Lung (tissue), 12 donors: ENCODE results near the gene HAAO. TPM values are rescaled to one million over a fixed set of nuclear protein-coding genes. Genes with fewer than 3 reads are reported as not detected.

Experiments
- ATAC-seq: fragments of 200-7000 bp; cut with Tn5 transposase; one replicate; pipeline ENCODE4 v1.9.1; 2020; ENCODE audit warnings: moderate number of reproducible peaks; ENCODE audit not compliant: insufficient read depth, low FRiP score
- DNase-seq, 3 donors: peaks; one replicate each; pipeline ENCODE4 v3.0.0-alpha.2; 2013 to 2017
- H3K27ac ChIP-seq, 2 donors: one replicate each; pipeline ENCODE4 v1.5.1; 2013; ENCODE audit warnings: mild to moderate bottlenecking in 2 of 2, moderate library complexity in 2 of 2, control low read depth in 1 of 2, inconsistent platforms in 1 of 2, low read depth in 1 of 2, low read length in 1 of 2
- H3K27me3 ChIP-seq, 3 donors: one replicate each; pipeline ENCODE4 v1.5.1; 2013; ENCODE audit warnings: low read length in 2 of 3; ENCODE audit not compliant: control insufficient read depth in 3 of 3, insufficient read depth in 3 of 3
- H3K36me3 ChIP-seq, 4 donors: one replicate each; pipeline ENCODE4 v1.5.1; 2013; ENCODE audit warnings: low read length in 4 of 4, mild to moderate bottlenecking in 1 of 4, moderate library complexity in 1 of 4; ENCODE audit not compliant: control insufficient read depth in 4 of 4, insufficient read depth in 4 of 4
- H3K4me1 ChIP-seq, 5 donors: one replicate each; pipeline ENCODE4 v1.5.1; 2013; ENCODE audit warnings: low read length in 5 of 5, mild to moderate bottlenecking in 2 of 5, moderate library complexity in 1 of 5; ENCODE audit not compliant: control insufficient read depth in 5 of 5, insufficient read depth in 5 of 5
- H3K4me3 ChIP-seq: one replicate; pipeline ENCODE4 v1.5.1; 2013; ENCODE audit warnings: mild to moderate bottlenecking, control low read depth, moderate library complexity
- H3K9ac ChIP-seq, 2 donors: one replicate each; pipeline ENCODE4 v1.5.1; 2013; ENCODE audit warnings: low read length in 2 of 2, control low read depth in 1 of 2; ENCODE audit not compliant: insufficient read depth in 1 of 2
- H3K9me3 ChIP-seq, 4 donors: one replicate each; pipeline ENCODE4 v1.5.1; 2013; ENCODE audit warnings: low read length in 3 of 4, mild to moderate bottlenecking in 1 of 4, moderate library complexity in 1 of 4; ENCODE audit not compliant: control insufficient read depth in 4 of 4, insufficient read depth in 3 of 4
- WGBS, 2 donors: extraction: QIAGEN DNeasy Blood & Tissue Kit; methylation state at CpG; one replicate each; pipeline ENCODE4 v1.1.7; 2013; 5-methylcytosine and 5-hydroxymethylcytosine counted together
- polyA plus RNA-seq, 2 donors: library from polyadenylated mRNA; stranded (reverse); fragments of 200-250 nt; gene quantifications; one replicate each; pipeline ENCODE4 v1.2.1, GENCODE V29; 2013
- total RNA-seq, 2 donors: library from RNA; depleted of rRNA in 1 of 2; stranded (reverse); fragments of >200 nt in 1 of 2; gene quantifications; one replicate each; pipeline ENCODE4 v1.2.1, GENCODE V29; 2014 to 2021
- TF ChIP-seq, protein P1 (sequence below): IDR thresholded peaks from 2 replicates; pipeline ENCODE4 v1.5.1; 2012; ENCODE audit warnings: mild to moderate bottlenecking; ENCODE audit errors: control extremely low read depth, extremely low read depth
- donor health status: control.
- donor health status: control.
- donor health status: Bipolar disorder and iron deficiency.
- donor health status: healthy.
- donor health status: DM: yes; HTN: yes; CAD: no.

Gene HAAO
- total and polyA plus RNA-seq, 4 donors = 3.7 to 13.0 (median 9.4) TPM

- Histone ChIP-seq H3K36me3 (no peaks in the 10 kb centered on the region), H3K9me3 (peaks cover 0 to 2% (median 0%) of the 10 kb centered on the region in 4 donors), H3K4me1 (peaks cover 0 to 4% (median 0%) of the 10 kb centered on the region in 5 donors), H3K9ac (no peak overlapping the region), H3K4me3 (no peak overlapping the region), H3K27me3 (no peaks in the 10 kb centered on the region), H3K27ac (no peak overlapping the region)
- 50 to 57% methylated on average over 2 of the region's 2 CpGs for WGBS, 2 donors
- ATAC-seq = no peak
- DNase-seq = no peak
- TF ChIP-seq, protein P1, sequence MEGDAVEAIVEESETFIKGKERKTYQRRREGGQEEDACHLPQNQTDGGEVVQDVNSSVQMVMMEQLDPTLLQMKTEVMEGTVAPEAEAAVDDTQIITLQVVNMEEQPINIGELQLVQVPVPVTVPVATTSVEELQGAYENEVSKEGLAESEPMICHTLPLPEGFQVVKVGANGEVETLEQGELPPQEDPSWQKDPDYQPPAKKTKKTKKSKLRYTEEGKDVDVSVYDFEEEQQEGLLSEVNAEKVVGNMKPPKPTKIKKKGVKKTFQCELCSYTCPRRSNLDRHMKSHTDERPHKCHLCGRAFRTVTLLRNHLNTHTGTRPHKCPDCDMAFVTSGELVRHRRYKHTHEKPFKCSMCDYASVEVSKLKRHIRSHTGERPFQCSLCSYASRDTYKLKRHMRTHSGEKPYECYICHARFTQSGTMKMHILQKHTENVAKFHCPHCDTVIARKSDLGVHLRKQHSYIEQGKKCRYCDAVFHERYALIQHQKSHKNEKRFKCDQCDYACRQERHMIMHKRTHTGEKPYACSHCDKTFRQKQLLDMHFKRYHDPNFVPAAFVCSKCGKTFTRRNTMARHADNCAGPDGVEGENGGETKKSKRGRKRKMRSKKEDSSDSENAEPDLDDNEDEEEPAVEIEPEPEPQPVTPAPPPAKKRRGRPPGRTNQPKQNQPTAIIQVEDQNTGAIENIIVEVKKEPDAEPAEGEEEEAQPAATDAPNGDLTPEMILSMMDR = no peak
Observed at GRCh38 chr2:42815726-42816125, 23.3 kb upstream of the HAAO start.

- Histone ChIP-seq H3K9ac (no peak overlapping the region), H3K36me3 (no peaks in the 10 kb centered on the region), H3K27me3 (no peaks in the 10 kb centered on the region), H3K27ac (no peak overlapping the region), H3K4me1 (peaks cover 0 to 11% (median 4%) of the 10 kb centered on the region in 5 donors), H3K4me3 (no peak overlapping the region), H3K9me3 (peaks cover 0 to 2% (median 0%) of the 10 kb centered on the region in 4 donors)
- TF ChIP-seq, protein P1 = no peak
- WGBS, 2 donors = 47 to 77% methylated on average over 2 of the region's 2 CpGs
- ATAC-seq = no peak
- DNase-seq = no peak
Observed at GRCh38 chr2:42813763-42814162, 21.4 kb upstream of the HAAO start.

GRCh38 chr2:42812899-42813479, 20.6 kb upstream of the HAAO start:
- Histone ChIP-seq H3K27ac (no peak overlapping the region), H3K4me1 (peaks cover 0 to 11% (median 4%) of the 10 kb centered on the region in 5 donors), H3K36me3 (no peaks in the 10 kb centered on the region), H3K27me3 (no peaks in the 10 kb centered on the region), H3K9me3 (peaks cover 0 to 2% (median 0%) of the 10 kb centered on the region in 4 donors), H3K9ac (no peak overlapping the region), H3K4me3 (no peak overlapping the region)
- ATAC-seq = no peak
- TF ChIP-seq, protein P1 = no peak
- DNase-seq = peak in 2 of 3 donors; percentile 52 to 53
- WGBS, 2 donors = 0 to 33% methylated on average over 1 of the region's 1 CpG
